Activated CD4-positive, alpha-beta T cell treated with anti-CD3 and anti-CD28 coated beads, Interleukin-2, amount 10 ng/mL, durations not matched to agents 24 days and 14 days (primary cell): ENCODE data around the gene LYL1. TPM values are rescaled to one million over a fixed set of nuclear protein-coding genes. Genes with fewer than 3 reads are reported as not detected.

Experiments used
- DNase-seq: peaks from one replicate; pipeline ENCODE4 v3.0.0; 2022
- H3K27ac Mint-ChIP-seq: one replicate; pipeline ENCODE4 v1.8.0; 2022; ENCODE audit warnings: mild to moderate bottlenecking, mixed read lengths
- H3K27me3 Mint-ChIP-seq: one replicate; pipeline ENCODE4 v1.8.0; 2022; ENCODE audit warnings: mixed read lengths
- H3K36me3 Mint-ChIP-seq: one replicate; pipeline ENCODE4 v1.8.0; 2022; ENCODE audit warnings: low read depth, mild to moderate bottlenecking, mixed read lengths
- H3K4me1 Mint-ChIP-seq: one replicate; pipeline ENCODE4 v1.8.0; 2021; ENCODE audit warnings: mixed read lengths
- H3K4me3 Mint-ChIP-seq: one replicate; pipeline ENCODE4 v1.8.0; 2022; ENCODE audit warnings: mild to moderate bottlenecking, moderate library complexity, mixed read lengths
- H3K9me3 Mint-ChIP-seq: one replicate; pipeline ENCODE4 v1.8.0; 2021; ENCODE audit warnings: mixed read lengths
- intact Hi-C: fragments of 100-400 bp; cut with micrococcal nuclease; formaldehyde crosslinking; loops from one replicate; pipeline ENCODE4 v1.15.1; 2023
- total RNA-seq: library from RNA; stranded (reverse); gene quantifications from 2 replicates; pipeline ENCODE4 v1.2.3, GENCODE V29; 2022

Gene LYL1
- total RNA-seq, 1 donor from 2014 or later, result 2.4 TPM

DNA sequence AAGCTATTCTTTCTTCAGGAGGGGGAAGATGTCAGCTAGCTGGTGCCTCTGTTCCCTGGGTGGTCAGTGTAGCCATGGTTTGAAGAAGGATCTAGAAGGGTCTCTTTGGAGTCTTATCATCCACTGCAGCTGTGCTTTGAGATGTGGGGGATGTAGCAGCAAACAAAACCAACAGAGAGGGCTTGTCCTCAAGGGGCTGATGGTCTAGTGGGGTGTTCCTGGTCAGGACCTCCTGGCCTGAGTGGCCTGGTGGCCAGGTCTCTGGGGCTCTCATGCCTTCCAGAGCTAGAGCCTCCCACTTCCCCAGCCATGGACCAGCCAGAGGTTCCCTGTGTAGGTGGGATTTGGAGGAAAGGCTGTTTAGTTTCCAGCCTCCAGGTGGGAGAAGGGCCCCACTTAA, 40.3 kb downstream of the LYL1 start:
- no peak for DNase-seq
- H3K9me3 Mint-ChIP-seq, result no peaks in the 10 kb centered on the region
- no peak overlapping the region for H3K27ac Mint-ChIP-seq
- H3K4me3 Mint-ChIP-seq, result no peak overlapping the region
- no peaks in the 10 kb centered on the region for H3K36me3 Mint-ChIP-seq
- intact Hi-C loops, result no loop called here
- peaks cover 28% of the 10 kb centered on the region for H3K27me3 Mint-ChIP-seq
- peaks cover 5% of the 10 kb centered on the region for H3K4me1 Mint-ChIP-seq

DNA sequence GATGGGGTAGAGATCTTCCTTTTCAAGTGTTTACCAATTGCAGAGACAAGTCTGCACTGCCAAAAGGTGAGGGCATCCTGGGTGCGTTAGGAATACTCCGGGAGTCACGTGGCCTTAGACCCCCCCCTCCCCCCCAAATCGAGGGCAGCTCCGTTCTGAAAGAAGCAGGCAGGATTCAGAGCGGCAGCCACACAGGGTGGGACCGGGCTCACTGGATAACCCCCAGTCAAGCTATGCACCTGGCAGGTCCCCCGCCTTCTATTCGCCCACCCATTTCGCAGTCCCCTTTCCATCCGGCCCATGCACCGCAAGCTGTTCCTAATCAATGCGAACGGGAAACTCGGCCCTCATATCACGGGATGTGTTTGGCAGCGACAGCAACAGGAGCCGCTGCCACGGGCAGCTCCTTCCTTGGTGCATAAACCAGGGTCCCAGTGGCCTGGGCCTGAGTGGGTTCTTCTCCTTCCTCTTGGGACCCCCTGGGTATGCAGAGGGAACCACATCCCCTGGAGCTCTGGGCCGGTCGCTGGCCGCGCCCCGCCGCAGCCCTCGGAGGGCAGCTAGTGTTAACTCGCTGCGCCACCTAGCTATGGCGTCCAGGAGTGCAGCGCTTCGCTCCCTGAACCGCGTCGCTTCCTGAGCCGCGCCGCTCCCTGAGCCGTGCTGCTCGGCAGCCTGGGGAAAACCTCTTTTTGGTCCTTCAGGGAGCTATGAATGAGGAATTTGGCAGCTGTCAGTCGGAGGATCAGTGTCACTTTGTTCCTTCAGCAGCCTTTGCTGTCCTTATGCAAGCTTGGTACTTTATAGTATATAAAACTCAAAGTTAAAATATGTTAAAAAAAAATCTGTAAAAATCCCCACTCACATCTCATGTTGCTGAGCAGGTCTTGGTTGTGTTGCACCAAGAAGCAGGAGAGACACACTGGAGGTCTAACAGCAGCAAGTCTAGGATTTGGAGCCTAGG, 41.4 kb downstream of the LYL1 start:
- H3K36me3 Mint-ChIP-seq, result no peaks in the 10 kb centered on the region
- peak overlapping the region; percentile 80 for H3K4me3 Mint-ChIP-seq
- H3K27ac Mint-ChIP-seq, result no peak overlapping the region

DNA sequence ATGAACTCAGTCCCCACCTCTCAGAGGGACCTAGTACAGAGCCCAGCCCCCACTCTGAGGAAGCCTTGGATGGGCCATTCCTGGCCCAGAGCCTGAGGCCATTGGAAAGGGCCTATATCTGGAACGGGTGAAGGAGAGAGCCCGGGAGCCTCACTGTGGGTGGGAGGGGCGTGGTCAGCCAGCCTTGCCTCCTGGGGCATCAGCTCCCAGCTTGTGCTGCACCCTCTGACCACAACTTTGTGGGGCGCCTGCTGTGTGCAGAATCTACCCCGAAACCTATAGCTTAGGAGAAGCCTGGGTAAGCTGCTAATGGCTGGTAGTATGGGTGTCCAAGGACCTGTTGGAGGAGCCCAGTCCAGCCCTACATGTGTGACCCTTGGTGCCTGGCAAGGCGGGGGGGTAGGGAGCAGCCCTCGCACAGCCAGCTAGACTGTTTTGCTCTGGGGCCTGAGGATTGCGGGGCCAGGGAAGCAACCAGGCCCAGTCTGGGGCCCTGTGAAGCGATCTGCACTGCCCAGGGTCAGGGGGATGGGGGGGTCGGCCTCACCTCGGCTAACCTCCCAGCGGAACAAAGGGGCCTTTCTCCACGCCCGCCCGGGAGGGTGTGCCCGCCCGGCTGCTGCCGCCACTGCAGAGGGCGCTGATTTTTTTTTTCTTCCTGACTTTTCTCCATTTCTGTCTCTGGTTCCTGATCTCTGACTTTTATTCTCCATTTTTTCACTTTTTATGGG, 42.3 kb downstream of the LYL1 start:
- Mint-ChIP-seq H3K4me3 (no peak overlapping the region), H3K9me3 (no peaks in the 10 kb centered on the region), H3K36me3 (no peaks in the 10 kb centered on the region), H3K27ac (no peak overlapping the region), H3K4me1 (peaks cover 5% of the 10 kb centered on the region), H3K27me3 (peaks cover 29% of the 10 kb centered on the region)
- DNase-seq, result no peak
- intact Hi-C loops, result no loop called here

More for the DNA sequence above, 41.4 kb downstream of the LYL1 start:
- Mint-ChIP-seq H3K4me1 (peaks cover 5% of the 10 kb centered on the region), H3K9me3 (no peaks in the 10 kb centered on the region), H3K27me3 (peaks cover 28% of the 10 kb centered on the region)
- intact Hi-C loops, result loop anchor here (1.0 kb wide), 2 partner anchors 78 to 83 kb away; no protein-coding TSS in a partner anchor
- DNase-seq, result peak; percentile 94

DNA sequence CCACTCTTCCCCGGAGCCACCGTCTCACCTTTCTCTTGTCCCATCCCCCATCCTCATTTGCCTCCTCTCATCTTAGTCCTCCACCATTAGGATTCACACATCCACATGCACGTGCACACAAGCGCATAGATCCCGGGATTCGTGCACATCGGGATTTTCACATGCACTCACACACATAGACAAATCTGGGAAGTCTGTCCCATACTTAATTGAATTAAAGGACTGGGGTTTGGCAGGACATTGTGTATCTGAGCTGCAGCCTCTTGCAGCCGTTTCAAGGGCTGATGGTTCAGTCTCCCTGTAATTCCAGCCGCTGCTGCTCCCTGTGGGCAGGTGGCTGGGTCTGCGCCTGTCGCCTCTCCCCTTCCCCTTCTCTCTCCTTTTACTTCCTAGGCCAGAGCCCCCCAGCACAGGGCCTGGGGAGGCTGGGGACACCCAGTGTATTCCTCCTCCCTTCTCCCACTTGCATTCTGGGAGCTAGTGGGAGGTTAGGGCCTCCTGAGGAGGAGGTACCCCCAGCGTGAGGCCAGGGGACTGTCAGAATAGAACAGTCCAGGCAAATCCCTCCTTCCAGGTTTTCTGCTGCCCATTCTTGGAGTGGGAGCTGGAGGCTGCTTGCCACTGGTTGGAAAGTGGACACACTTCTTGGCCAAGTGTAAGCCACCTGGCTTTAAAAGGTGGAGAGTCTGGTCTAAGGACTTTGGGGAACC, 43.6 kb downstream of the LYL1 start:
- no peaks in the 10 kb centered on the region for H3K36me3 Mint-ChIP-seq
- intact Hi-C loops, result no loop called here
- no peak overlapping the region for H3K4me3 Mint-ChIP-seq
- H3K27me3 Mint-ChIP-seq, result peaks cover 29% of the 10 kb centered on the region
- H3K4me1 Mint-ChIP-seq, result peaks cover 5% of the 10 kb centered on the region
- H3K9me3 Mint-ChIP-seq, result no peaks in the 10 kb centered on the region
- H3K27ac Mint-ChIP-seq, result no peak overlapping the region
- DNase-seq, result no peak

GRCh38 chr19:13057744-13058143, 44.9 kb downstream of the LYL1 start:
- DNase-seq, result no peak
- no peak overlapping the region for H3K4me3 Mint-ChIP-seq
- H3K4me1 Mint-ChIP-seq, result peaks cover 5% of the 10 kb centered on the region
- peaks cover 23% of the 10 kb centered on the region for H3K27me3 Mint-ChIP-seq
- H3K27ac Mint-ChIP-seq, result no peak overlapping the region
- H3K9me3 Mint-ChIP-seq, result no peaks in the 10 kb centered on the region
- no peaks in the 10 kb centered on the region for H3K36me3 Mint-ChIP-seq
- intact Hi-C loops, result no loop called here

GRCh38 chr19:13057147-13057572, 45.5 kb downstream of the LYL1 start:
- Mint-ChIP-seq H3K27ac (no peak overlapping the region), H3K4me1 (peaks cover 5% of the 10 kb centered on the region), H3K4me3 (no peak overlapping the region), H3K9me3 (no peaks in the 10 kb centered on the region), H3K36me3 (no peaks in the 10 kb centered on the region), H3K27me3 (peaks cover 22% of the 10 kb centered on the region)
- no peak for DNase-seq
- intact Hi-C loops, result no loop called here

GRCh38 chr19:13056052-13056660, 46.5 kb downstream of the LYL1 start:
- no peaks in the 10 kb centered on the region for H3K9me3 Mint-ChIP-seq
- peaks cover 8% of the 10 kb centered on the region for H3K4me1 Mint-ChIP-seq
- DNase-seq, result no peak
- peaks cover 22% of the 10 kb centered on the region for H3K27me3 Mint-ChIP-seq
- H3K36me3 Mint-ChIP-seq, result no peaks in the 10 kb centered on the region
- H3K27ac Mint-ChIP-seq, result no peak overlapping the region
- intact Hi-C loops, result no loop called here
- H3K4me3 Mint-ChIP-seq, result no peak overlapping the region

- Mint-ChIP-seq H3K4me1 (peaks cover 6% of the 10 kb centered on the region), H3K4me3 (no peak overlapping the region), H3K36me3 (no peaks in the 10 kb centered on the region), H3K27ac (no peak overlapping the region), H3K9me3 (no peaks in the 10 kb centered on the region), H3K27me3 (peaks cover 19% of the 10 kb centered on the region)
- DNase-seq, result no peak
- intact Hi-C loops, result no loop called here
Measured at GRCh38 chr19:13055213-13056051, 47.2 kb downstream of the LYL1 start.

- Mint-ChIP-seq H3K4me1 (peaks cover 6% of the 10 kb centered on the region), H3K36me3 (no peaks in the 10 kb centered on the region), H3K27ac (no peak overlapping the region), H3K4me3 (no peak overlapping the region), H3K27me3 (peaks cover 20% of the 10 kb centered on the region), H3K9me3 (no peaks in the 10 kb centered on the region)
- no peak for DNase-seq
- intact Hi-C loops, result no loop called here
Measured at GRCh38 chr19:13054626-13055212, 47.9 kb downstream of the LYL1 start.

- Mint-ChIP-seq H3K27ac (no peak overlapping the region), H3K36me3 (no peaks in the 10 kb centered on the region), H3K9me3 (no peaks in the 10 kb centered on the region), H3K4me1 (peaks cover 6% of the 10 kb centered on the region), H3K4me3 (no peak overlapping the region), H3K27me3 (peaks cover 16% of the 10 kb centered on the region)
- intact Hi-C loops, result no loop called here
- DNase-seq, result no peak
Measured at GRCh38 chr19:13053761-13054625, 48.7 kb downstream of the LYL1 start.

- Mint-ChIP-seq H3K4me3 (no peak overlapping the region), H3K36me3 (no peaks in the 10 kb centered on the region), H3K9me3 (no peaks in the 10 kb centered on the region), H3K27ac (no peak overlapping the region), H3K4me1 (peaks cover 6% of the 10 kb centered on the region), H3K27me3 (peaks cover 16% of the 10 kb centered on the region)
- DNase-seq, result no peak
- intact Hi-C loops, result no loop called here
Measured at GRCh38 chr19:13053238-13053637, 49.4 kb downstream of the LYL1 start.
